Stimulated activated naive CD8-positive, alpha-beta T cell treated with anti-CD3 and anti-CD28 coated beads, Interleukin-15, amount 100 ng/mL, for 72 hours (primary cell): Measurements from ENCODE around the gene PDE8B.
"Not testable (repeated sequence)": the region's sequence is repeated elsewhere in the genome, so short reads cannot be mapped to it uniquely, and the experiment has no call there.

Source experiments
- ATAC-seq: fragments of 150-1000 bp; cut with Tn5 transposase; 2 replicates; pipeline ENCODE4 v1.10.0; 2021; ENCODE audit warnings: mild to moderate bottlenecking, moderate library complexity
- DNase-seq, 2 donors: peaks; one replicate each; pipeline ENCODE4 v3.0.0; 2021 to 2022
- H3K27ac Mint-ChIP-seq, 2 donors: one replicate each; pipeline ENCODE4 v1.8.0; 2022; ENCODE audit warnings: mild to moderate bottlenecking in 2 of 2, mixed read lengths in 2 of 2, moderate library complexity in 2 of 2
- H3K27me3 Mint-ChIP-seq: one replicate; pipeline ENCODE4 v1.8.0; 2022; ENCODE audit warnings: mixed read lengths
- H3K4me1 Mint-ChIP-seq: one replicate; pipeline ENCODE4 v1.8.0; 2022; ENCODE audit warnings: mild to moderate bottlenecking, mixed read lengths
- H3K4me3 Mint-ChIP-seq, 2 donors: one replicate each; pipeline ENCODE4 v1.8.0; 2022; ENCODE audit warnings: mild to moderate bottlenecking in 2 of 2, mixed read lengths in 2 of 2, moderate library complexity in 1 of 2
- H3K9me3 Mint-ChIP-seq, 2 donors: one replicate each; pipeline ENCODE4 v1.8.0; 2022; ENCODE audit warnings: mixed read lengths in 2 of 2

Gene PDE8B

DNA sequence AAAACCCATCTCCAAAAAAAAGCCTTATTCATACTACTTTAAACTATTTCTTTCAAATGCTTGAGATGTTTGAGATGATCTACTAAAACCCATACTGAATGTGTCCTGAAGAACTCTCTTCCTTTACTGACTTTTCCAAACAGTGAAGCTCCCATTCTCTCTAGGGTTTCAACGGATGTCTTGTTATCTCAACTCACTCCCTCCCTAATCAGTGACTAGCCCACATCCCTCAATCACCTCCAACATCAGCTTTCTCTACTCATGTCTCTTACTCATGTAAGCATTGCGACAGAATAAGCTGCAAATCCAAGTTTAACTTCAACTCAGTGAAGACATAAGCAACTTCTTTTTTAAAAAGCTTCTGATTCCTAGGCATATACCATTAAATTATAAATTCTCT lies 239.5 kb downstream of the PDE8B start:
- Mint-ChIP-seq H3K4me3 (no peak overlapping the region), H3K27me3 (no peaks in the 10 kb centered on the region), H3K4me1 (no peaks in the 10 kb centered on the region), H3K9me3 (peaks cover 4 to 7% of the 10 kb centered on the region in 2 donors), H3K27ac (no peak overlapping the region)
- ATAC-seq = no peak
- DNase-seq = no peak

DNA sequence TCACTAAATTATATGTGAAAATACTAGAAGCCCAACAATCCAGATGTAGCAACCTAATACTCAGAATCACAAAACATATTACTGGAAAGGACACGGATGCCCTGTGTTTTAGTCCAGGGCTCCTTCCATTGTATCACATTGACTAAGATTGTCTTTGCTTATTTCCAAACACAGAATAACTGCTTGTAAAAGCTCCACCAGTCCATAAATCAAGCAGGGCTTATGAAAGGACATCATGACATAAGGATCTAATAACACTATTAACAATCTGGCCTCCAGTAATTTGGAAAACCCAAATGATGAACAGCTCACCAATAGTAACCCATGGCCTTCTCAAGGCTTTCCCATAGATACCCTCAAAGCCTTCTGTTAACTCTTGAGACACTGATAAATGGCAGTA lies 241.9 kb downstream of the PDE8B start:
- DNase-seq = no peak
- H3K27ac Mint-ChIP-seq = no peak overlapping the region
- no peak for ATAC-seq
- peaks cover 2 to 5% of the 10 kb centered on the region in 2 donors for H3K9me3 Mint-ChIP-seq
- no peaks in the 10 kb centered on the region for H3K4me1 Mint-ChIP-seq
- H3K4me3 Mint-ChIP-seq = no peak overlapping the region
- H3K27me3 Mint-ChIP-seq = no peaks in the 10 kb centered on the region

- no peak for DNase-seq
- Mint-ChIP-seq H3K4me3 (no peak overlapping the region), H3K9me3 (no peaks in the 10 kb centered on the region), H3K4me1 (no peaks in the 10 kb centered on the region), H3K27ac (no peak overlapping the region), H3K27me3 (no peaks in the 10 kb centered on the region)
- no peak for ATAC-seq
These were observed 243.6 kb downstream of the PDE8B start for GRCh38 chr5:77454123-77454522.

DNA sequence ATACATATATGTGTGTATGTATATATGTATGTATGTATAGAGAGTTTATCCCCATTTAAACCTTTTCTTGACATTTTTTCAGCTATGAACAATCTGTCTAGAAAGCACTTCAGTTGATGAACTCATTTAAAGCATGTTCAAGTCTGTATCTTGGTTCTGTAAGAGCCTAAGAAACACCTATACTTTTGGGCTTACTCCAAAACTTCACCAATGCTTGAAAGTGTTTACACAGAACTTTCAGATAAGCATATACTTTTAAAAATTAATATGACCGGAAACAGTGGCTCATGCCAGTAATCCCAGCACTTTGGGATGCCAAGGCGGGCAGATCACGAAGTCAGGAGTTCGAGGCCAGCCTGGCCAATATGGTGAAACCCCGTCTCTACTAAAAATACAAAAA lies 250.8 kb downstream of the PDE8B start:
- Mint-ChIP-seq H3K27ac (peak overlapping the region in 1 of 2 donors; percentile 31), H3K4me1 (no peaks in the 10 kb centered on the region), H3K27me3 (no peaks in the 10 kb centered on the region), H3K4me3 (no peak overlapping the region), H3K9me3 (no peaks in the 10 kb centered on the region)
- ATAC-seq (no peak), DNase-seq (no peak)

GRCh38 chr5:77463905-77464304 lies 253.4 kb downstream of the PDE8B start:
- H3K27me3 Mint-ChIP-seq = no peaks in the 10 kb centered on the region
- no peak overlapping the region for H3K4me3 Mint-ChIP-seq
- no peak overlapping the region for H3K27ac Mint-ChIP-seq
- ATAC-seq = no peak
- no peak for DNase-seq
- no peaks in the 10 kb centered on the region for H3K9me3 Mint-ChIP-seq
- H3K4me1 Mint-ChIP-seq = no peaks in the 10 kb centered on the region

DNA sequence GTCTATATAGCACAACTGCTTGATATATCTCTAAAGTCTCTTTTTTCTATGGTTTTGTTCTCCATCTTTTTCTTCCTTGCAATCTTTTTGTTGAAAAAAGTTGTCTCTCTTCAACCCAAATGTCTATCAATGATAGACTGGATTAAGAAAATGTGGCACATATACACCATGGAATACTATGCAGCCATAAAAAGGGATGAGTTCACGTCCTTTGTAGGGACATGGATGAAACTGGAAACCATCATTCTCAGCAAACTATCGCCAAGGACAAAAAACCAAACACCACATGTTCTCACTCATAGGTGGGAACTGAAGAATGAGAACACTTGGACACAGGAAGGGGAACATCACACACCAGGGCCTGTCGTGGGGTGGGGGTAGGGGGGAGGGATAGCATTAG lies 258.4 kb downstream of the PDE8B start:
- not testable (repeated sequence) for H3K9me3 Mint-ChIP-seq, H3K27ac Mint-ChIP-seq, ATAC-seq, H3K4me1 Mint-ChIP-seq, DNase-seq, H3K4me3 Mint-ChIP-seq, H3K27me3 Mint-ChIP-seq

DNA sequence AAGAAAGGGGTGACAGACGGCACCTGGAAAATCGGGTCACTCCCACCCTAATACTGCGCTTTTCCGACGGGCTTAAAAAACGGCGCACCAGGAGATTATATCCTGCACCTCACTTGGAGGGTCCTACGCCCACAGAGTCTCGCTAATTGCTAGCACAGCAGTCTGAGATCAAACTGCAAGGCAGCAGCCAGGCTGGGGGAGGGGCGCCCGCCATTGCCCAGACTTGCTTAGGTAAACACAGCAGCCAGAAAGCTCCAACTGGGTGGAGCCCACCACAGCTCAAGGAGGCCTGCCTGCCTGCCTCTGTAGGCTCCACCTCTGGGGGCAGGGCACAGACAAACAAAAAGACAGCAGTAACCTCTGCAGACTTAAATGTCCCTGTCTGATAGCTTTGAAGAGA lies 264.6 kb downstream of the PDE8B start:
- DNase-seq, ATAC-seq, H3K4me3 Mint-ChIP-seq, H3K27me3 Mint-ChIP-seq, H3K4me1 Mint-ChIP-seq, H3K27ac Mint-ChIP-seq, H3K9me3 Mint-ChIP-seq: not testable (repeated sequence)
